Activated T-helper 2 cell treated with anti-CD3 and anti-CD28 coated beads, Interferon-gamma antibody, Interleukin-2, Interleukin-4, amounts not matched to agents 10 μg/mL and 5 μg/mL and 100 μg/mL, durations not matched to agents 14 hours and 24 hours and 36 hours (primary cell): Measurements from ENCODE around the gene NEK4. TPM values are rescaled to one million over a fixed set of nuclear protein-coding genes. Genes with fewer than 3 reads are reported as not detected.

Experiments
- DNase-seq: peaks from one replicate; pipeline ENCODE4 v3.0.0; 2021; ENCODE audit warnings: low spot score
- H3K27ac Mint-ChIP-seq: one replicate; pipeline ENCODE4 v1.8.0; 2021; ENCODE audit warnings: mixed read lengths
- H3K27me3 Mint-ChIP-seq: one replicate; pipeline ENCODE4 v1.8.0; 2021; ENCODE audit warnings: low read depth, mixed read lengths
- H3K36me3 Mint-ChIP-seq: one replicate; pipeline ENCODE4 v1.8.0; 2021; ENCODE audit warnings: low read depth, mixed read lengths
- H3K4me1 Mint-ChIP-seq: one replicate; pipeline ENCODE4 v1.8.0; 2021; ENCODE audit warnings: low read depth, mixed read lengths
- H3K4me3 Mint-ChIP-seq: one replicate; pipeline ENCODE4 v1.8.0; 2021; ENCODE audit warnings: low read depth, mild to moderate bottlenecking, moderate library complexity, mixed read lengths
- H3K9me3 Mint-ChIP-seq: one replicate; pipeline ENCODE4 v1.8.0; 2021; ENCODE audit warnings: mixed read lengths
- intact Hi-C: fragments of 100-400 bp; cut with micrococcal nuclease; formaldehyde crosslinking; loops from one replicate; pipeline ENCODE4 v1.15.1; 2023
- total RNA-seq: library from RNA; stranded (reverse); gene quantifications from 2 replicates; pipeline ENCODE4 v1.2.3, GENCODE V29; 2022

The NEK4 gene
- total RNA-seq, 1 donor from 2014 or later: 26.7 TPM

DNA sequence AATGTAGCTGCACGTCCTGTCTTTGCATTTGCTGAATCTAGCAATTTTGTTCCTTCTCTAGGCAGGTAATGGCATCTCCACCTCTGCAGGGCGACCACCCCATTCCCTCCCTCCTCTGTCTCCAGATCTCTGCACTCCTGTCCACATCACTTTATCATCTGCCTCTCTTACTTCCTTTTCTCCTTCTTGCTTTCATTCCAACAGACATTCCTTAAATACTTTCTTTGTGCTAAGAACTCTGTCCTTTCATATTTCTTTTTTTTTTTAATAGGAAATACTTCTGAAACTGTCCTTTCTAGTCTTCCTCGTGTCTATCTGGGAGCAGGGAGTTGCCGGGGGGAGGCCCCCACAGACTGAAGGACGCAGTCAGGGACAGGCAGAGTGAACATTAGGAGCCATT, 31.1 kb upstream of the NEK4 start:
- no peaks in the 10 kb centered on the region for H3K4me1 Mint-ChIP-seq
- no peaks in the 10 kb centered on the region for H3K9me3 Mint-ChIP-seq
- no peak overlapping the region for H3K27ac Mint-ChIP-seq
- intact Hi-C loops: no loop called here
- DNase-seq: no peak
- H3K36me3 Mint-ChIP-seq: no peaks in the 10 kb centered on the region
- H3K4me3 Mint-ChIP-seq: no peak overlapping the region
- no peaks in the 10 kb centered on the region for H3K27me3 Mint-ChIP-seq

DNA sequence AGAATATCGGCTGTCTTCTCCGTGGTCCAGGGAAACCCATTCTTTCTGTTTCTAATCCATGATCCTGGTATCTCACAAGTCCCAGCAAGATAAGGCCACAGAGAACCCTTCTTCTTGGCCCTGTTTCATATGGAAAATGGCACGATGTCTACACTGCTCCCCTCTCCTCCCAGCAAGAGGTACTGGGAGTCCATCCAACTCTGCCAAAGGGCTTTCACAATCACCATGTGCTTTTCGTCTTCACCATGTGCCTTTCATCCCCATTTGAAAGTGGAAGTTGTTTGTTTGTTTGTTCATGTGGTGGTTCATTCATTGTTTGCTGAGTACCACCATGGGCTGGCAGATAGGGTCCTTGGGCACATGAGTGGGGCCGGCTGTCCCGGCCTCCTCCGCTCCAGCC, 29.3 kb upstream of the NEK4 start:
- intact Hi-C loops: no loop called here
- no peaks in the 10 kb centered on the region for H3K36me3 Mint-ChIP-seq
- no peaks in the 10 kb centered on the region for H3K4me1 Mint-ChIP-seq
- DNase-seq: no peak
- H3K4me3 Mint-ChIP-seq: no peak overlapping the region
- H3K9me3 Mint-ChIP-seq: no peaks in the 10 kb centered on the region
- H3K27ac Mint-ChIP-seq: no peak overlapping the region
- H3K27me3 Mint-ChIP-seq: no peaks in the 10 kb centered on the region

DNA sequence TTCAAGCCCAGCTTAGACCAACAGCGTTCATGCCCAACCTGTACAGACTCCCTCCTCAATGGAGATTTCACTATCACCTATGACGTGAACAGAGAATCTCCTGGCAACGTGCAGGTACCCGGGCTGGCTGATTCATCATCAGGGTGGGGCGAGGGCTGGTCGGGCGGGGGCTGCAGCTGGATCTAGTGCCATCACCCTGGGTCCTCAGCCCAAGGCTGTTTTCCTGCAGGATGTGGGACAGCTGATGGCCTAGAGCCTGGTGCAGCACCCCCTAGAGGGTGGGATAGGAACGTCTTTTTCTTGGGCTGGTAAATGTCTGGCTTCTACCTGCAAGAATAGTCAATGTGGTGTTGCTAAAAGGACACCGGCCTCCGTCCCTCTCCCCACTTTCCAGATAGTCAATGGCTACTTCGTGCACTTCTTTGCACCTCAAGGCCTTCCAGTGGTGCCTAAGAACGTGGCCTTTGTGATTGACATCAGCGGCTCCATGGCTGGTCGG, 28.3 kb upstream of the NEK4 start:
- H3K4me3 Mint-ChIP-seq: no peak overlapping the region
- no peaks in the 10 kb centered on the region for H3K4me1 Mint-ChIP-seq
- no peak for DNase-seq
- no peak overlapping the region for H3K27ac Mint-ChIP-seq
- H3K27me3 Mint-ChIP-seq: no peaks in the 10 kb centered on the region
- intact Hi-C loops: no loop called here
- H3K36me3 Mint-ChIP-seq: no peaks in the 10 kb centered on the region
- no peaks in the 10 kb centered on the region for H3K9me3 Mint-ChIP-seq

DNA sequence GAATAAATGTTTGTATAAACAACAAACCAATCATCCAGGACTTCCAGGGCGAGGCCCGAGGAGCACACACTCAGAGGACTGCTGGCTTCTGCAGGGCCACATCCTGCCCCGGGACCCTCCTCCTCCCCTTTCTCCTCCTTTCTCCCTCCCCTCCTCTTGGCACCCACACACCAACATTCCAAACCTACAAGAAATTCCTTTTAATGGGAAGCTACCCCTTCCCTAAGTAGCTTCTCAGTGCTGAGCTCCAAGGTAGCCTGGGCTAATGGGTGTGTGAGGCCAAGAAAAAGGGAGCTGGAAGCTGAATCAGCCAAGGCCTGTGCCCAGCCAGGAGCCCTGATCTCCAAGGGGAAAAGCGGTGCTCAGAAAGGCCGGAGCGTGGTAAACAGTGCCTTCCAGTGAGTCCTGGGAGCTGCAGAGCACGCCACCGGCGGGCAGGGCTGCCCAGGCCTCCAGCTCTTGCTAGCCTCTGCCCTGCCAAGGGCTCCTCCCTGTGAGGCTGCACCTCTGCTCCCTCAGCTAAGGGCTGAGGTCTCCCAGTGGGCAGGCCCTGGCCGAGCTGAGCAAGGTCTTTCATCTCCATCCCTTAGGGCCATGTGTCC, 27.7 kb upstream of the NEK4 start:
- Mint-ChIP-seq H3K27me3 (no peaks in the 10 kb centered on the region), H3K4me3 (no peak overlapping the region), H3K27ac (no peak overlapping the region), H3K9me3 (no peaks in the 10 kb centered on the region), H3K4me1 (no peaks in the 10 kb centered on the region), H3K36me3 (no peaks in the 10 kb centered on the region)
- DNase-seq: no peak
- intact Hi-C loops: no loop called here

DNA sequence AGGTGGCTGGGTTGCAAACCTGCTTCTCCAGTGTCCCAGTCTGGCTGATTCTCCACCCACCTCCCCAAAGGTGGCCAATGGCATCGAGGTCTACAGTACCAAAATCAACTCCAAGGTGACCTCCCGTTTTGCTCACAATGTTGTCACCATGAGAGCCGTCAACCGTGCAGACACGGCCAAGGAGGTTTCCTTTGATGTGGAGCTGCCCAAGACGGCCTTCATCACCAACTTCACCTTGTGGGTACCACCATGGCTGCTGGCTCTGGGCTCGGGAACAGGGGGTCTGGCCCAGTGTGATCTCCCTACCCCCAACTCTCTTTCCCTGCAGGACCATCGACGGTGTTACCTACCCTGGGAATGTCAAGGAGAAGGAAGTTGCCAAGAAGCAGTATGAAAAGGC, 25.7 kb upstream of the NEK4 start:
- no peaks in the 10 kb centered on the region for H3K27me3 Mint-ChIP-seq

DNA sequence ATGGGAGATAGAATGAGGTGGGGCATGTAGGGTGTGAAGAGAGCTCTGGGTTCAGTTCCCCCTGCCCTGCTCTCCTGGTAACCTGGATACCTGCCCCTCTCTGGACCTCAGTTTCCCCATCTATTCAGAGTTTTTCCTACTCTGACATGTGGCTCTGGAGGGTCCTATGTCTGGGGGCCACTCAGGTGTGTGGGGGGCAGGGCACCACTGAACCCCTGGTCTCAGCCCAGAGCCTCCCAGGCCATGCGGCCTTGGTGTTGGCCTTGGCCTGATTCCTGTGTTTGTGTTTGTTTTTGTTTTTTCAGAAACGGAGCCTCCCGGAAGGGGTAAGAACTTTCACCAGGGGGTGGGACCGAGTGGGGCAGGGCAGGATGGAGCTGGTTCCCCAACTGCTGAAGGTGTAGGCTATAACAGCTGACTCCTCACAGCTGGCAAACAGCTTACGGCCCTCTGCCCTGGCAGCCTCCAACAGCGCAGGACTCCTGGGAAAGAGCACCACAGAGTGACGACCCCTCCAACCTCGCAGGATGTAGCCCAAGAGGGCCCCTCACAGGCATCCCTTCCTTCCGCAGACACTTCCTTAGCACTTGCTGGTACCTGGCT, 24.7 kb upstream of the NEK4 start:
- Mint-ChIP-seq H3K27ac (no peak overlapping the region), H3K4me1 (no peaks in the 10 kb centered on the region), H3K9me3 (no peaks in the 10 kb centered on the region), H3K4me3 (no peak overlapping the region), H3K27me3 (no peaks in the 10 kb centered on the region), H3K36me3 (no peaks in the 10 kb centered on the region)
- no peak for DNase-seq
- intact Hi-C loops: no loop called here

More for the DNA sequence above, 25.7 kb upstream of the NEK4 start:
- no peak for DNase-seq
- H3K27ac Mint-ChIP-seq: no peak overlapping the region
- no peaks in the 10 kb centered on the region for H3K4me1 Mint-ChIP-seq
- H3K9me3 Mint-ChIP-seq: no peaks in the 10 kb centered on the region
- intact Hi-C loops: no loop called here
- no peak overlapping the region for H3K4me3 Mint-ChIP-seq
- H3K36me3 Mint-ChIP-seq: no peaks in the 10 kb centered on the region

DNA sequence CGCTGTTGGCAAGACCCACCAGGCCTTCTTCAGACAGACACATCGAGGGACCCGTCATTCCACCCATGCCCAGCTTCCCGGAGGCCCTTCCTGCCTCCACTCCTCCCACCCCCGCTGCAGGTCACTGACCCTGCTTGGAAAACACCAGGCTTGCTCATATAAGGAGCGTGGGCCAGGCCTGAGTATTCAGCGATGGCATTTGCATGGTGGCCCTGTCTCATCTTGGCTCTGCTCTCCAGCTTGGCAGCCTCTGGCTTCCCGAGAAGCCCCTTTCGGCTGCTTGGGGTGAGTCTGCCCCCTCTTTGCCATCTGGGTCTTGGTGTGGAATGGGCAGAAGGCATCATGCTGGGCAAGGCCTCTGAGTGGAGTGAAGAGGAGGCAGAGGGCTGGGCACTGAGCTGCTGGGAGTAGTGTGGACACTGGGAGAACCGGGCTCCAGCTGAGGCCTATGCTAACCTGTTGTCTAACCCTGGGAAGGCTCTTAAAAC, 23.9 kb upstream of the NEK4 start, which contains the start of gene ITIH3:
Gene ITIH3, plus strand, starts transcription at position 185 of the 488 bp plus-strand sequence. Its CDS starts 8 bp downstream, at position 193.
- H3K4me3 Mint-ChIP-seq: no peak within 1 kb of the TSS
- no peak within 1 kb of the TSS for H3K27ac Mint-ChIP-seq
- DNase-seq: no peak
- intact Hi-C loops: no loop called here
- H3K27me3 Mint-ChIP-seq: no peaks in the 10 kb centered on the region
- H3K4me1 Mint-ChIP-seq: no peaks in the 10 kb centered on the region
- no peaks in the 10 kb centered on the region for H3K9me3 Mint-ChIP-seq
- no peaks in the 10 kb centered on the region for H3K36me3 Mint-ChIP-seq

DNA sequence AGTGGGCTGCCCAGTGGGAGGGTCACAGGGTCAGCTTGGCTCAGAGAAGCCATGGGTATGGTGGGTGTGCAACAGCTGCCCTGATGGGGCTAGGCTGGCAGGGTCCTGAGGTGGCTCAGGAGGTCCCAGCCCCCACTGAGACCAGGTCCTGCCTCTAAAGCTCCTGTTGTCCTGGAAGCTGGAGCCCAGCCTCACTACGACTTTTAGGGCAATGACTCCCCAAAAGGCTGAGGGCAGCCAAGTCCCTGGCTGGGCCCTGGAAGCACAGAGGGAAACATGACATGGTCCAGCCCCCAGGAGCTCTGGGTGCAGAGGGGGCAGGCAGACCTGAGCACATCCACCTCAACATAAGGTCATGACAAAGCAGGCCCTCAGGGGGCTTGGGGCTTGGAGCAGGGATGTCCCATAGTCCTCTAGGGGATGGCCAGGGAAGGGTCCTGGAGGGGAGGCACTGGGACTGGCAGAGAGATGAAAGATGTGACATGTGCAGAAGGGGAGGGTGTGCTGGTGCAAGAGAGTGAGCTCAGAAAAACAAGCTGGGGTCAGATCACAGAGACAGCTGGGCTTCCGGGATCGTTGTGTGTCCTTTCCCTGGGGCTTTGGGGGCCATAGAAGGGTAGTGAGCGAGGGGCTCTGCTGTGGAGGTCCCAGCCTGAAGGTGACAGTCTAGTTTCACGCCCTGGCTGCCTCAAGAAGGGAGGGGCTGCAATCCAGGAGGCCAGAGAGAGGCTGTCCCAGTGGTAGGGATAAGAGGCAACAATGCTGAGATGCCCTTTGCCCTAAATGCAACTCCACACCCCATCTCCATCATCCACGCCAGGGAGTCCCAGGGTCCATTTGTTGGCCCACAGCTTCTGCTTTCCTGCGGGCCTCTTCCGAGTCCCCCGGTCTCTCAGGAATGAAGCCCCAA, 23.2 kb upstream of the NEK4 start:
- Mint-ChIP-seq H3K4me3 (no peak overlapping the region), H3K27me3 (no peaks in the 10 kb centered on the region), H3K27ac (no peak overlapping the region), H3K36me3 (no peaks in the 10 kb centered on the region), H3K9me3 (no peaks in the 10 kb centered on the region), H3K4me1 (no peaks in the 10 kb centered on the region)
- intact Hi-C loops: no loop called here
- no peak for DNase-seq

DNA sequence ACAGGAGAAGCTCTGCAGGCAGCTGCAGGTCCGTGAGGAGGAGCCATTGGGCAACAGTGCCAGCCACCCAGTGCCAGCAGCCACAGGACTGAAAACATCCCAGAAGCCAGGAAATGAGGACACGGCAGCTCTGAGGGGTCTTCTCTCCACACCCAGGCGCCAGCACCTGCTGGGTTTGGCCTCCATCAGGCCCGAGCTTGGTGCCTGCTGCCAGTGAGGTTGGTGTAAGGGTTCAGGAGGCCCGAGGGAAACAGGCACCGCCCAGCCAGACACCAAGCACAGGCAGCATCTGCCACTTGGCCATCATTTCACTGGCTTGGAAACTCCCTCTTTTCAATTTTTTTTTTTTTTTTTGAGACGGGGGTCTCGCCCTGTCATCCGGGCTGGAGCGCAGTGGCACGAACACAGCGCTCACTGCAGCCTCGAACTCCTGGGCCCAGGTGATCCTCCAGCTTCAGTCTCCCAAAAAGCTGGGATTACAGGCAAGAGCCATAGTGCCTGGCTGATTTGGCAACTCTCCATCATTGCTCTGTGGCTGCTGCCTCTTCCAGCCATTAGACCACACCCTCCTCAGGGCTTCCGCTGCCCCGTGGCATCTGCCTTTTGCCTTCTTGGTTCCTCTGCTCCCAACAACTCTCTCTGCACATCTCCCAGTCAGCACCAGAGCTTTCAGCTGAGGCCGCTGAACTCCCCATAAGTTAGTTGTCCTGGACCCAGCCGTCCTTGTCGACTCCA, 22.4 kb upstream of the NEK4 start:
- DNase-seq: no peak
- intact Hi-C loops: no loop called here

DNA sequence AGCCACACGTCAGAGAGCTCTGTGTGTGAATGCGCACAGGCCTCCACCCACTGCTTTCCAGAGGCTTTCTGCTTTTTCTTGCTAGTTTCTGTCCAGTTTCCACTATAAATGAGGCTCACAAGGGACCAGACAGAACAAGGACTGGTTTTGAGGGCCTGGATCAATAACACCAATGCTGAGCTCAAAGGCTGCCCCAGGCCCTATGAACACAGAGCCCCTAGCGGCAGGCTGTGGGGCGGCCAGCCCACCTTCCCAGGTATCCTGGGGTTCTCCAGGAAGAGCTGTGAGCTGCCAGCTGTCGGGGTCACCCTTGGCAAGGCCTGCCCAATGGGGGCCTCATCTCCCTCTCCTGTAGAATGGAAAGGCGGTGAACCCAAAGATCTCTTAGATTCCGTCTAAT, 21.7 kb upstream of the NEK4 start:
- Mint-ChIP-seq H3K9me3 (no peaks in the 10 kb centered on the region), H3K4me1 (no peaks in the 10 kb centered on the region), H3K27ac (no peak overlapping the region), H3K36me3 (no peaks in the 10 kb centered on the region), H3K27me3 (no peaks in the 10 kb centered on the region), H3K4me3 (no peak overlapping the region)
- no peak for DNase-seq
- intact Hi-C loops: no loop called here

More for the DNA sequence above, 22.4 kb upstream of the NEK4 start:
- H3K36me3 Mint-ChIP-seq: no peaks in the 10 kb centered on the region
- no peaks in the 10 kb centered on the region for H3K4me1 Mint-ChIP-seq
- H3K4me3 Mint-ChIP-seq: no peak overlapping the region
- H3K27me3 Mint-ChIP-seq: no peaks in the 10 kb centered on the region
- no peak overlapping the region for H3K27ac Mint-ChIP-seq
- H3K9me3 Mint-ChIP-seq: no peaks in the 10 kb centered on the region

DNA sequence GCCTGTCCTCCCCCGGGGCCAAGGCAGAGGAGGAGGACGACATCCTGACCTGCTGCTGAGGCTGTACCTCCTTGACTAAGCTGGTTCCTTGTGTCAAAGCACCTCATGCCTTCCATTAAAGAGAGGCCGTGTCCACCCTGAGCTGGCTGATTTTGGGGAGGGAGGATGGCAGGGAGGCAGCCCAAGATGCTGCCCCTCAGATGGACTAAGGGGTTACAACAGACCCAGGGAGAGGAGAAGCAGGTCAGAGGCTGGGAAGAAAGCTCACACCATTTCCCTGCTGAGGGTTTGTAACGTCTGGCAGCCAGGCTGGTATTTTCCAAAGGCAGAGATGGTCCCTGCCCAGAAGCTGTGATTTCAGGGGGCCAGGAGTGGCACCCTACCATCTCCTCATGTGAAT, 21.2 kb upstream of the NEK4 start:
- H3K27ac Mint-ChIP-seq: no peak overlapping the region
- H3K4me3 Mint-ChIP-seq: no peak overlapping the region
- no peaks in the 10 kb centered on the region for H3K9me3 Mint-ChIP-seq
- no peaks in the 10 kb centered on the region for H3K4me1 Mint-ChIP-seq
- H3K27me3 Mint-ChIP-seq: no peaks in the 10 kb centered on the region
- intact Hi-C loops: no loop called here
- DNase-seq: no peak
- H3K36me3 Mint-ChIP-seq: no peaks in the 10 kb centered on the region

DNA sequence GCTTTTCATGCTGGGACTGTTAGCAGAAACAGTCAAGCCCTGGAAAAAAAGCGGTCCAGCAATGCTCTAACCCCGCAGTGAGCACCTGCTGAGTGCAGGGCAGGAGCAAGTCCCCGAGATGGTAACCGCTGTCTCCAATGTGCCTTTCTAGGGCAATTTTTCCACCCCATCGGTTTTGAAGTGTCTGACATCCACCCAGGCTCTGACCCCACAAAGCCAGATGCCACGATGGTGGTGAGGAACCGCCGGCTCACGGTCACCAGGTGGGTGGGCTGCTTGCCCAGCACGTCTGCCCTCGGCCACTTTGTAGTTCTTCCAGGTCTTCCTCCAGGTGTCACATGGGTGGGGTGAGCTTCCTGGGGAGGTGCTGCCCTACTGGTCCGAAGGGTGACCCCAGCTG, 20.6 kb upstream of the NEK4 start:
- no peaks in the 10 kb centered on the region for H3K9me3 Mint-ChIP-seq
- H3K4me3 Mint-ChIP-seq: no peak overlapping the region
- H3K27me3 Mint-ChIP-seq: no peaks in the 10 kb centered on the region
- no peak for DNase-seq
- H3K36me3 Mint-ChIP-seq: no peaks in the 10 kb centered on the region
- intact Hi-C loops: no loop called here
- no peak overlapping the region for H3K27ac Mint-ChIP-seq
- H3K4me1 Mint-ChIP-seq: no peaks in the 10 kb centered on the region
